ENCODE results near the gene SIRT3.

The SIRT3 gene

GRCh38 chr11:225734-226453 is 10.2 kb downstream of the SIRT3 start:
- CTCF ChIA-PET: no interaction called here
- POLR2A ChIA-PET: interaction anchor here (0.6 kb wide), 1 partner anchor 19 kb away, joined by 3 read pairs; the partner anchor contains the start of genes BET1L and RIC8A
- no peak for DNase-seq (ENCODE audit: extremely low spot score)
- TF ChIP-seq ARNT (IDR thresholded peaks at IDR 0.05) (no peak), BHLHE40 (IDR thresholded peaks at IDR 0.05; ENCODE audit: borderline replicate concordance) (no peak), HDGF (IDR thresholded peaks at IDR 0.05; ENCODE audit: borderline replicate concordance) (no peak), TARDBP (IDR thresholded peaks at IDR 0.05) (no peak), FOXA1 (IDR thresholded peaks at IDR 0.05) (no peak), PKNOX1 (IDR thresholded peaks at IDR 0.05) (no peak), NFRKB (IDR thresholded peaks at IDR 0.05) (no peak), LEF1 (IDR thresholded peaks at IDR 0.05; ENCODE audit: borderline replicate concordance) (no peak), CTBP1 (IDR thresholded peaks at IDR 0.05; ENCODE audit: borderline replicate concordance) (no peak), FOXM1 (IDR thresholded peaks at IDR 0.05; ENCODE audit: borderline replicate concordance) (no peak), L3MBTL2 (conservative IDR thresholded peaks at IDR 0.05) (no peak), SP1 (IDR thresholded peaks at IDR 0.05) (no peak), ZNF384 (IDR thresholded peaks at IDR 0.05) (no peak), FOXK2 (IDR thresholded peaks at IDR 0.05) (no peak), ELF4 (IDR thresholded peaks at IDR 0.05) (no peak)

GRCh38 chr11:224424-224823 is 11.7 kb downstream of the SIRT3 start:
- no peak for DNase-seq (ENCODE audit: extremely low spot score)
- POLR2A ChIA-PET: no interaction called here
- TF ChIP-seq BHLHE40 (IDR thresholded peaks at IDR 0.05; ENCODE audit: borderline replicate concordance): no peak
- no peak for TF ChIP-seq FOXK2 (IDR thresholded peaks at IDR 0.05)
- no peak for TF ChIP-seq TARDBP (IDR thresholded peaks at IDR 0.05)
- no peak for TF ChIP-seq FOXM1 (IDR thresholded peaks at IDR 0.05; ENCODE audit: borderline replicate concordance)
- no peak for TF ChIP-seq L3MBTL2 (conservative IDR thresholded peaks at IDR 0.05)
- no peak for TF ChIP-seq ARNT (IDR thresholded peaks at IDR 0.05)
- TF ChIP-seq PKNOX1 (IDR thresholded peaks at IDR 0.05): no peak
- TF ChIP-seq ZNF384 (IDR thresholded peaks at IDR 0.05): no peak
- no peak for TF ChIP-seq CTBP1 (IDR thresholded peaks at IDR 0.05; ENCODE audit: borderline replicate concordance)
- CTCF ChIA-PET: no interaction called here

- DNase-seq (ENCODE audit: extremely low spot score): no peak
- ChIA-PET CTCF (no interaction called here), POLR2A (interaction anchor here (1.3 kb wide), 1 partner anchor 9 kb away, joined by 3 read pairs; no protein-coding TSS in a partner anchor)
- no peak for TF ChIP-seq ZNF384 (IDR thresholded peaks at IDR 0.05)
- TF ChIP-seq SUZ12 (IDR thresholded peaks at IDR 0.05): no peak
- no peak for TF ChIP-seq LEF1 (IDR thresholded peaks at IDR 0.05; ENCODE audit: borderline replicate concordance)
- TF ChIP-seq L3MBTL2 (conservative IDR thresholded peaks at IDR 0.05): no peak
- no peak for TF ChIP-seq BHLHE40 (IDR thresholded peaks at IDR 0.05; ENCODE audit: borderline replicate concordance)
Observed at GRCh38 chr11:223884-224283, 12.3 kb downstream of the SIRT3 start.

GRCh38 chr11:223026-223789 is 12.9 kb downstream of the SIRT3 start:
- POLR2A ChIA-PET: interaction anchor here (1.3 to 2.9 kb wide), 2 partner anchors 8 to 16 kb away, joined by 3 to 13 read pairs; partner anchors contain the start of genes BET1L and RIC8A
- CTCF ChIA-PET: no interaction called here
- no peak for TF ChIP-seq ARNT (IDR thresholded peaks at IDR 0.05)
- TF ChIP-seq NFRKB (IDR thresholded peaks at IDR 0.05): no peak
- no peak for TF ChIP-seq FOXA1 (IDR thresholded peaks at IDR 0.05)
- no peak for TF ChIP-seq HDGF (IDR thresholded peaks at IDR 0.05; ENCODE audit: borderline replicate concordance)
- no peak for TF ChIP-seq PKNOX1 (IDR thresholded peaks at IDR 0.05)
- no peak for TF ChIP-seq SUZ12 (IDR thresholded peaks at IDR 0.05)
- TF ChIP-seq ELF4 (IDR thresholded peaks at IDR 0.05): no peak
- no peak for TF ChIP-seq ZNF384 (IDR thresholded peaks at IDR 0.05)
- no peak for TF ChIP-seq FOXK2 (IDR thresholded peaks at IDR 0.05)
- TF ChIP-seq CTBP1 (IDR thresholded peaks at IDR 0.05; ENCODE audit: borderline replicate concordance): no peak
- no peak for TF ChIP-seq LEF1 (IDR thresholded peaks at IDR 0.05; ENCODE audit: borderline replicate concordance)
- TF ChIP-seq TARDBP (IDR thresholded peaks at IDR 0.05): no peak
- no peak for TF ChIP-seq L3MBTL2 (conservative IDR thresholded peaks at IDR 0.05)
- TF ChIP-seq SP1 (IDR thresholded peaks at IDR 0.05): no peak
- no peak for TF ChIP-seq BHLHE40 (IDR thresholded peaks at IDR 0.05; ENCODE audit: borderline replicate concordance)
- TF ChIP-seq FOXM1 (IDR thresholded peaks at IDR 0.05; ENCODE audit: borderline replicate concordance): no peak
- no peak for DNase-seq (ENCODE audit: extremely low spot score)

GRCh38 chr11:221998-222789 is 13.9 kb downstream of the SIRT3 start:
- POLR2A ChIA-PET: interaction anchor here (2.9 kb wide), 1 partner anchor 15 kb away, joined by 13 read pairs; the partner anchor contains the start of genes BET1L and RIC8A
- no peak for TF ChIP-seq FOXA1 (IDR thresholded peaks at IDR 0.05)
- no peak for TF ChIP-seq BHLHE40 (IDR thresholded peaks at IDR 0.05; ENCODE audit: borderline replicate concordance)
- no peak for TF ChIP-seq TARDBP (IDR thresholded peaks at IDR 0.05)
- TF ChIP-seq CTBP1 (IDR thresholded peaks at IDR 0.05; ENCODE audit: borderline replicate concordance): no peak
- no peak for TF ChIP-seq ZNF384 (IDR thresholded peaks at IDR 0.05)
- TF ChIP-seq SP1 (IDR thresholded peaks at IDR 0.05): no peak
- no peak for TF ChIP-seq FOXM1 (IDR thresholded peaks at IDR 0.05; ENCODE audit: borderline replicate concordance)
- TF ChIP-seq NFRKB (IDR thresholded peaks at IDR 0.05): no peak
- TF ChIP-seq SUZ12 (IDR thresholded peaks at IDR 0.05): no peak
- no peak for TF ChIP-seq PKNOX1 (IDR thresholded peaks at IDR 0.05)
- TF ChIP-seq FOXK2 (IDR thresholded peaks at IDR 0.05): no peak
- no peak for TF ChIP-seq L3MBTL2 (conservative IDR thresholded peaks at IDR 0.05)
- no peak for TF ChIP-seq LEF1 (IDR thresholded peaks at IDR 0.05; ENCODE audit: borderline replicate concordance)
- no peak for TF ChIP-seq ELF4 (IDR thresholded peaks at IDR 0.05)
- TF ChIP-seq ARNT (IDR thresholded peaks at IDR 0.05): no peak
- no peak for TF ChIP-seq HDGF (IDR thresholded peaks at IDR 0.05; ENCODE audit: borderline replicate concordance)
- no peak for DNase-seq (ENCODE audit: extremely low spot score)
- CTCF ChIA-PET: no interaction called here

Data from HEK293T (cell line).